Measurements from ENCODE around the gene GOLGA6A.
"Not testable (repeated sequence)": the region's sequence is repeated elsewhere in the genome, so short reads cannot be mapped to it uniquely, and the experiment has no call there.

The GOLGA6A gene, protein sequence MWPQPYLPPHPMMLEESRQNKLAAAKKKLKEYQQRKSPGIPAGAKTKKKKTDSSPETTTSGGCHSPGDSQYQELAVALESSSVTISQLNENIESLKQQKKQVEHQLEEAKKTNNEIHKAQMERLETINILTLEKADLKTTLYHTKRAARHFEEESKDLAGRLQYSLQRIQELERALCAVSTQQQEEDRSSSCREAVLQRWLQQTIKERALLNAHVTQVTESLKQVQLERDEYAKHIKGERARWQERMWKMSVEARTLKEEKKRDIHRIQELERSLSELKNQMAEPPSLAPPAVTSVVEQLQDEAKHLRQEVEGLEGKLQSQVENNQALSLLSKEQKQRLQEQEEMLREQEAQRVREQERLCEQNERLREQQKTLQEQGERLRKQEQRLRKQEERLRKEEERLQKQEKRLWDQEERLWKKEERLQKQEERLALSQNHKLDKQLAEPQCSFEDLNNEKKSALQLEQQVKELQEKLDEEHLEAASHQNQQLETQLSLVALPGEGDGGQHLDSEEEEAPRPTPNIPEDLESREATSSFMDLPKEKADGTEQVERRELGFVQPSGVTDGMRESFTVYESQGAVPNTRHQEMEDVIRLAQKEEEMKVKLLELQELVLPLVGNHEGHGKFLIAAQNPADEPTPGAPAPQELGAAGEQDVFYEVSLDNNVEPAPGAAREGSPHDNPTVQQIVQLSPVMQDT

DNA sequence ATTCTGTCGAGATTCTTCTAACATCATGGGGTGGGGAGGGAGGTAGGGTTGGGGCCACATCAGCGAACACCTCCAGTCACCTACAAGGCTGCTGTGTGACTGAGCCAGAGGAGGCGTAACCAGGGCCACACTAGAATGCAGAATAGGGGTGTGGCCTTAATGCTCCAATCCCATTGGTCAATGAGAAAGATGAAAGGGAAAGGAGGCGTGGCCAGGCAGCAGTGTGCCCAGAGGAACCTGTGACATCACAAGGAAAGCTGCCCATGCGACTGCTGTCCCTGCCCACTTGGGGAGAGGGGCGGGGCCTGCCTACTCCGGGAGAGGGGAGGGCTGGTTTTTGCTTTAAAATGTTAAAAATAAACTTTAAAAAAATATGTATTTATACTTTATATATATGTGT is at the start of gene GOLGA6A:
Gene GOLGA6A, minus strand, starts transcription at position 101 of the 400 bp plus-strand sequence. Its CDS starts 41 bp downstream, at position 60.
- FAIRE-seq; DNase-seq (ENCODE audit: insufficient read length, low spot score): not testable (repeated sequence)

DNA sequence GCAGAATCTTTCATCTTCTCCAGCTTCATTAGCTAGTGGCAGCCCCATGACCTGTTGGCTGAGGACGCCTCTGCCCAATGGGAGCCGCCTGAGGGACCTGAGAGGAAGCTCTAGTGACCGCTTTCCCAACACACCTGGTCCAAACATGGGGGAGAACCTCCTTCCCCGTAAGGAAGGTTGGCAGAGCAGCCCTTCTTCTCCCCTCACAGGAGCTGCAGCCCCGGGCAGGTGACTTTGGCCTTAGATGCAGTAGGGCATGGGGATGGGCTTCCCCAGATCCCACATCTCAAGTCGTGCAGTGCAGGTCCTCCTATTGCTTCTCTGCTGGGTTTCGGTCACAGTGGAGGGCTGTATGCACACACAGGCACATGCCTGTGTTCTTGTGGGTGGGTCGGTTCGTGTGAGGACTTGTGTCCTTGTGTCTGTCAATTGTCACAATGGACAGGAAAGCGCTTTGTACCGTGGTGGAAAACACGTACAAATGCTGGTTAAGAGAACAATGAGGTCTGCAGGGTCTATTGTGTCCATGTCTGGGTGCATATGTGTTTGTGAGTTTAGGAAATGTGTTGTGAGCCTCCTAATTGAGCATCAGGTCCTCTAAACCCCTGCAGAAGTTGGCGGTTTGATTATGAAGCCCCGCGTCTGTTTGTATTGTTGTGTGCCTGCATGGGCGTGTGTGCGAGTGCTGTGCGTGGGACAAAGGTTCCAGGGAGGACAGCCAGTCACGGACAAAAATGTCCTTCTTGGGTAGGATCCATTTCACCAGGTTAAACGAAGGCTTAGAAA is 49.5 kb upstream of the GOLGA6A start:
- TF ChIP-seq, protein P1, sequence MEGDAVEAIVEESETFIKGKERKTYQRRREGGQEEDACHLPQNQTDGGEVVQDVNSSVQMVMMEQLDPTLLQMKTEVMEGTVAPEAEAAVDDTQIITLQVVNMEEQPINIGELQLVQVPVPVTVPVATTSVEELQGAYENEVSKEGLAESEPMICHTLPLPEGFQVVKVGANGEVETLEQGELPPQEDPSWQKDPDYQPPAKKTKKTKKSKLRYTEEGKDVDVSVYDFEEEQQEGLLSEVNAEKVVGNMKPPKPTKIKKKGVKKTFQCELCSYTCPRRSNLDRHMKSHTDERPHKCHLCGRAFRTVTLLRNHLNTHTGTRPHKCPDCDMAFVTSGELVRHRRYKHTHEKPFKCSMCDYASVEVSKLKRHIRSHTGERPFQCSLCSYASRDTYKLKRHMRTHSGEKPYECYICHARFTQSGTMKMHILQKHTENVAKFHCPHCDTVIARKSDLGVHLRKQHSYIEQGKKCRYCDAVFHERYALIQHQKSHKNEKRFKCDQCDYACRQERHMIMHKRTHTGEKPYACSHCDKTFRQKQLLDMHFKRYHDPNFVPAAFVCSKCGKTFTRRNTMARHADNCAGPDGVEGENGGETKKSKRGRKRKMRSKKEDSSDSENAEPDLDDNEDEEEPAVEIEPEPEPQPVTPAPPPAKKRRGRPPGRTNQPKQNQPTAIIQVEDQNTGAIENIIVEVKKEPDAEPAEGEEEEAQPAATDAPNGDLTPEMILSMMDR (IDR thresholded peaks at IDR 0.05; ENCODE audit: insufficient read depth, missing control alignments) = no peak
- no peak for DNase-seq (ENCODE audit: insufficient read length, low spot score)
- no peak for FAIRE-seq

DNA sequence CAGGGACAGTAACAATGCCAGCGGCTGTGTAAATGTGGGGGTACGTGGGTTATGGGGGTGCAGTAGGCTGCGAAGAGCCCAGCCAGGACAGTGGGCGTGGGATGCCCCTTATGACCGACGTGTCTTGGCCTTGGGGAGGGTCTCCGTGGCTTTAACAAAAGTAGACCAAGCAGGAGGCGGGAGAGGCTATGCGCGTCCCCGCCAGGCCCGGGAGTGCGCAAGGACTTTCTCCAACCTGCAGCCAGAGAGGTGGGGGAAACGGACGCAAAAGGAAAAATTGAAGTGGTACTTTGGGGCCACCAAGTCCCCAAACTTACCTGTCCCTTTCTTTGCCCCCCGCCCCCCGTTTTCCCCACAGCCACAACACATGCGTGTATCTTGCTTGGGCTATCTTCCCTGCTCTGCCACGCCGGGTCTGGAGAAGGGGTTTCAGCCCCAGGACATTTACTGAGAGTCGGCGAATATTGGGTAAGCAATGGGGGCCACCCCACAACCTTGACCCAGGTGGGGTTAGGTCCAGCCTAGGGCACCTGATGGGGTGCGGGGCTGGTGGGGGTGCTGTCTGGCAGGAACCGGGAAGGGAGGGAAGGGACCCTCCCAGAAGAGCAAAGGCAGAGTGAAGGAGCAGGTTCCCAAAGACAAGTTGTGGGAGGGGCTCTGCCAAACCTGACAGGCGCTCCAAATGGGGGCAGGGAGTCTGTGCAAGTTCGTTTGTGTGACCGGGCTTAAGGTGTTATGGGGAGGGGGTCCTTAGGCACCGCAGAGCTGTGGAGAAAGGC is 48.7 kb upstream of the GOLGA6A start:
- no peak for DNase-seq (ENCODE audit: insufficient read length, low spot score)
- no peak for FAIRE-seq
- TF ChIP-seq, protein P1 (IDR thresholded peaks at IDR 0.05; ENCODE audit: insufficient read depth, missing control alignments) = no peak

DNA sequence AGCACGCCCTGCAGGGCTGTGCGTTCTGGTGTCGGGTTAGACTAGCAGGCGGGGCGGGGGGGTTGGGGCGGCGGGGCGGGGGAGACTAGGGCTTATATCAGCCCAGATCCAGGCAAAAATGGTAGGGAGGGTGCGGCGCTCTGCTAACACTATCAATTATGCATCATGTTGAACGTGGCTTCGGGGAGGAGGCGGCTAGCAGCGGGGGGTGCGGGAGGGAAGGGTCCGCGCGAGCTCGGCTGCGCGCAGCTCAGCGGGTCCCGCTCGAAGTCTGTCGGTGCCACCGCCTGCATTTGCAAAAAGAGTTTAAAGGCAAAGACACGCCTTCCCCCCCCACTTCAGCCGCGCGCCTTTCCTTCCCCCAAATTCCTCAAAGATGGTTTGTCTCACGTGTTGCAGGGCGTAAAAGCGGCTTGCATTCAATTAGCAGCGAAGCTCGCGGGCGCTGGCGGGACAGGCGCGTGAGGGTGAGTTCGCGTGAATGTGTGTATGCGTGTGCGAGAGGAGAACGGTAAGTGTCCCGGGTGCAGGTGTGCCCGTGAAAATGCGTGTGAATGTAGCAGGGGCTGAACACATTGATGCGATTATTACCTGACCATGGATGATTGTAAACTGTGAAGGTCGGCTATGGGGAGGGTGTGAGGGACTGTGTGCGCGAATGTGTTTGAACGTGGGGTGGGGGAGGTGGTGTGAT is 48.0 kb upstream of the GOLGA6A start, which contains the start of gene ISLR2:
Gene ISLR2, plus strand, starts transcription at position 432 of the 694 bp plus-strand sequence. CDS start 2,169 bp downstream, outside the sequence.
- DNase-seq (ENCODE audit: insufficient read length, low spot score) (no peak), FAIRE-seq (no peak)
- TF ChIP-seq, protein P1 (IDR thresholded peaks at IDR 0.05; ENCODE audit: insufficient read depth, missing control alignments) = no peak

DNA sequence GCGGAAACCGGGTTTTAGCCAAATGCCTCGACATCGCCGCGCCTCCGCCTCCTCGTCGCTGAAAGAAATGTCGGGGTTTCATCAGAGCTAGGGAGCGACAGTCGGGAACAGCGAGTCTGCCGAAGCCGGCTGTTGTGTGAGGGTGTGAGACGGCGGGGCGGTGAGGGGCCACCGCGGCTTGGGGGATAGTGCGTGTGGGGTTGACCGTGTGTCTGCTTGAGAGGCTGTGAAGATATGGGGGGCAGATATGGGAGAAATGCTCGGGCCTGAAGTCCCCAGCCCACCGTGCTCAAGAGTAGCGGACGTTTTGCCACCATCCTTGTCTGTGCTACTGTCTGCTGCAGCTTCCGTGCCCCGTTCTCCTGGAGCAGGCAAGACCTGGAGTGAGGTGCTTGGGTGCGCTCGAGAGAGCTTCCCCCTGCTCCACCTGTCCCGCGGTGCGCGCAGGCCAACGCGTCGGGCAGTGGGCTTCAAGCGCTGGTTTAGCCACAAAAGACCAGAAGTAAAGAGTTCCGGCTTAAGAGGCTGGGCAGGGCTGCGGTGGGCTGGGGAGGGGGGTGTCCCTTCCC is 47.3 kb upstream of the GOLGA6A start:
- DNase-seq (ENCODE audit: insufficient read length, low spot score) (no peak), FAIRE-seq (no peak)
- TF ChIP-seq, protein P1 (IDR thresholded peaks at IDR 0.05; ENCODE audit: insufficient read depth, missing control alignments) = no peak

DNA sequence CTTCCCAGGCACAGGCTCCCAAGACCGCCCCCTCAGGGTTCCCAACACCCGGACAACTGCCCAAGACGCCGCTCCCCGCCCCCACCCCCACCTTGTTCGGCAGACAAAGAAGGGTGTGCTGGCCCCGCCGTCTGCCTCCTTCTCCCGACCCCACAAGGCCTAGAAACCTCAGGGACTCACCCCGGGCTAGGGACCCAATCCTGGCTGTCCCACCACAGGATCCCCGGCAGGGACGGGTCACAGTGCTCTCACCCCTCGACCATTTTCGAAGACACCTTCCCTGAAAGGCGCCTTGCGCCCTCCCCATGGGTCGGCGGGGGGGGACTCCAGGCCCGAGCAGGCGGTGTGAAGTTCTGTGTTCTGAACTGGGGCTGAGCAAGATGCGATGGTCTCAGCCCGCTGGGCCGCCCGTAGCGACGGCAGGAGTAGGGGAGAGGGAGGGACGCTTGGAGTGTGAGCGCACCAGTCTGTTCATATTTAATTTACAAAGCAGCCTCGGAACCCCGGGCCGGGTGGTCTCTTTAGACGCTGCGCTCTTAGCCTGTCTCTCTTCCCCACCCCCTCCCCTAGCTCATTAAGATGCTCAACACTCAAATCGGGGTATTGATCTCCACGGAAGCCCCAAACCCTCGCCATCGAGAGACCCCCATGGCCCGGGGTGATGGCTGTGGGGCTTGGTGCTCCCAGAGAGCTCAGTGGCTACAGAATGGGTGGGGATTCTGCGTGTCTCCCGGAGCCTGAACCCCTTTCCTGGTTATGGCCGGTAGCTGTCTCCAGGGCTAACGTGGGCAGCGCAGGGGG is 46.6 kb upstream of the GOLGA6A start:
- DNase-seq (ENCODE audit: insufficient read length, low spot score) (no peak), FAIRE-seq (no peak)
- TF ChIP-seq, protein P1 (IDR thresholded peaks at IDR 0.05; ENCODE audit: insufficient read depth, missing control alignments) = no peak
